Neural cell (in vitro differentiated cells): Measurements from ENCODE around the gene MYF6.

Experiments used
- EP300 ChIP-seq: fragments of 450-650 bp; conservative IDR thresholded peaks from 2 replicates; pipeline ENCODE4 v1.6.1; 2014; ENCODE audit warnings: antibody characterized with exemption, mild to moderate bottlenecking, moderate library complexity; ENCODE audit not compliant: poor library complexity, severe bottlenecking
- EZH2 ChIP-seq: fragments of 200-600, 300-800 bp; shearing (Covaris generic), sonication (generic); IDR thresholded peaks from 2 replicates; pipeline ENCODE4 v1.6.1; 2014; ENCODE audit warnings: antibody characterized with exemption, low read length, borderline replicate concordance, mild to moderate bottlenecking; ENCODE audit not compliant: insufficient read depth, poor library complexity, severe bottlenecking
- MXI1 ChIP-seq: fragments of 450-650 bp; conservative IDR thresholded peaks from 2 replicates; pipeline ENCODE4 v1.6.1; 2014; ENCODE audit warnings: antibody characterized with exemption, mild to moderate bottlenecking; ENCODE audit not compliant: poor library complexity, severe bottlenecking
- POLR2AphosphoS5 ChIP-seq: IDR thresholded peaks from 2 replicates; pipeline ENCODE4 v1.6.1; 2012
- RAD21 ChIP-seq: fragments of 450-650 bp; conservative IDR thresholded peaks from 2 replicates; pipeline ENCODE4 v1.6.1; 2014; ENCODE audit warnings: antibody characterized with exemption, mild to moderate bottlenecking, moderate library complexity
- REST ChIP-seq: IDR thresholded peaks from 2 replicates; pipeline ENCODE4 v1.6.1; 2012; ENCODE audit warnings: borderline replicate concordance
- SMC3 ChIP-seq: fragments of 450-650 bp; conservative IDR thresholded peaks from 2 replicates; pipeline ENCODE4 v1.6.1; 2014; ENCODE audit warnings: antibody characterized with exemption, mild to moderate bottlenecking, moderate library complexity; ENCODE audit not compliant: poor library complexity
- TAF1 ChIP-seq: IDR thresholded peaks from 2 replicates; pipeline ENCODE4 v1.6.1; 2012; ENCODE audit warnings: low read depth
- TF ChIP-seq, protein P1 (sequence below): fragments of 450-650 bp; IDR thresholded peaks from 2 replicates; pipeline ENCODE4 v1.5.1; 2014; ENCODE audit warnings: antibody characterized with exemption, mild to moderate bottlenecking, moderate library complexity; ENCODE audit not compliant: poor library complexity, severe bottlenecking

GRCh38 chr12:80716696-80717469 lies 9.4 kb downstream of the MYF6 start, which contains the start of gene MYF5:
- TF ChIP-seq POLR2AphosphoS5 (no peak), SMC3 (no peak), RAD21 (no peak), EP300 (no peak), MXI1 (no peak), TAF1 (no peak), EZH2 (no peak), REST (no peak)
- TF ChIP-seq, protein P1, sequence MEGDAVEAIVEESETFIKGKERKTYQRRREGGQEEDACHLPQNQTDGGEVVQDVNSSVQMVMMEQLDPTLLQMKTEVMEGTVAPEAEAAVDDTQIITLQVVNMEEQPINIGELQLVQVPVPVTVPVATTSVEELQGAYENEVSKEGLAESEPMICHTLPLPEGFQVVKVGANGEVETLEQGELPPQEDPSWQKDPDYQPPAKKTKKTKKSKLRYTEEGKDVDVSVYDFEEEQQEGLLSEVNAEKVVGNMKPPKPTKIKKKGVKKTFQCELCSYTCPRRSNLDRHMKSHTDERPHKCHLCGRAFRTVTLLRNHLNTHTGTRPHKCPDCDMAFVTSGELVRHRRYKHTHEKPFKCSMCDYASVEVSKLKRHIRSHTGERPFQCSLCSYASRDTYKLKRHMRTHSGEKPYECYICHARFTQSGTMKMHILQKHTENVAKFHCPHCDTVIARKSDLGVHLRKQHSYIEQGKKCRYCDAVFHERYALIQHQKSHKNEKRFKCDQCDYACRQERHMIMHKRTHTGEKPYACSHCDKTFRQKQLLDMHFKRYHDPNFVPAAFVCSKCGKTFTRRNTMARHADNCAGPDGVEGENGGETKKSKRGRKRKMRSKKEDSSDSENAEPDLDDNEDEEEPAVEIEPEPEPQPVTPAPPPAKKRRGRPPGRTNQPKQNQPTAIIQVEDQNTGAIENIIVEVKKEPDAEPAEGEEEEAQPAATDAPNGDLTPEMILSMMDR, result no peak
